Tibial artery (tissue), 4 donors: Measurements from ENCODE around the gene SLC2A11.
A peak's percentile ranks its signal among the peaks of the same experiment; 100 is the strongest.
"Not testable (repeated sequence)": the region's sequence is repeated elsewhere in the genome, so short reads cannot be mapped to it uniquely, and the experiment has no call there.

ENCODE experiments used
- DNase-seq, 2 donors: peaks; one replicate each; pipeline ENCODE4 v3.0.0-alpha.2; 2019
- H3K27ac ChIP-seq, 2 donors: fragments of 200-600 bp; sonication (generic) in 1 of 2; 1 replicate in 1 of 2; 2 replicates in 1 of 2; pipeline ENCODE4 v1.5.1; 2018 to 2019; ENCODE audit warnings: mild to moderate bottlenecking in 1 of 2
- H3K27me3 ChIP-seq, 2 donors: fragments of 200-600 bp; sonication (generic) in 1 of 2; one replicate each; pipeline versions ENCODE4 v1.5.1 to v1.6.0; 2016 to 2019
- H3K36me3 ChIP-seq, 3 donors: fragments of 200-600 bp; sonication (generic) in 2 of 3; one replicate each; pipeline ENCODE4 v1.5.1; 2016 to 2019; ENCODE audit warnings: mild to moderate bottlenecking in 2 of 3
- H3K4me1 ChIP-seq, 4 donors: fragments of 200-600 bp; sonication (generic) in 2 of 4; 1 replicate in 3 of 4; 2 replicates in 1 of 4; pipeline ENCODE4 v1.5.1; 2016 to 2019
- H3K4me3 ChIP-seq, 2 donors: fragments of 200-600 bp; sonication (generic) in 1 of 2; 1 replicate in 1 of 2; 2 replicates in 1 of 2; pipeline ENCODE4 v1.5.1; 2018 to 2019; ENCODE audit warnings: mild to moderate bottlenecking in 2 of 2
- H3K9me3 ChIP-seq, 3 donors: fragments of 200-600 bp; sonication (generic) in 1 of 3; one replicate each; pipeline ENCODE4 v1.5.1; 2016 to 2019
- CTCF ChIP-seq, 2 experiments: fragments of 200-600 bp in 1 of 2; fragments of 450-650 bp in 1 of 2; IDR thresholded peaks; one replicate each; pipeline ENCODE4 v1.5.1; 2017 to 2019; ENCODE audit warnings: antibody characterized with exemption in 2 of 2, mild to moderate bottlenecking in 1 of 2, moderate library complexity in 1 of 2
- intact Hi-C: fragments of 100-400 bp; cut with DNase I; formaldehyde crosslinking; loops from one replicate; pipeline ENCODE4 v1.15.0; 2023; ENCODE audit warnings: low total_unique reads

SLC2A11 gene

GRCh38 chr22:23849009-23850006 is 8.4 kb upstream of the SLC2A11 start:
- Histone ChIP-seq H3K27ac (no peak overlapping the region), H3K27me3 (peaks cover 0 to 5% of the 10 kb centered on the region in 2 donors), H3K4me1 (peaks cover 0 to 26% (median 11%) of the 10 kb centered on the region in 4 donors), H3K36me3 (no peaks in the 10 kb centered on the region), H3K4me3 (no peak overlapping the region), H3K9me3 (no peaks in the 10 kb centered on the region)
- peak; percentile 93 to 96 for TF ChIP-seq CTCF (IDR thresholded peaks at IDR 0.05)
- intact Hi-C loops = loop anchor here (5.0 kb wide), 3 partner anchors 82 to 307 kb away; partner anchors contain the start of gene CHCHD10
- DNase-seq = peak; percentile 71 to 90

- DNase-seq = no peak
- Histone ChIP-seq H3K27me3 (peaks cover 0 to 5% of the 10 kb centered on the region in 2 donors), H3K4me3 (no peak overlapping the region), H3K4me1 (peaks cover 0 to 26% (median 8%) of the 10 kb centered on the region in 4 donors), H3K36me3 (no peaks in the 10 kb centered on the region), H3K27ac (no peak overlapping the region), H3K9me3 (no peaks in the 10 kb centered on the region)
- intact Hi-C loops = no loop called here
- TF ChIP-seq CTCF (IDR thresholded peaks at IDR 0.05) = no peak
Observed at GRCh38 chr22:23850136-23850611, 7.5 kb upstream of the SLC2A11 start.

GRCh38 chr22:23856721-23857605 is 712 bp upstream of the SLC2A11 start:
- Histone ChIP-seq H3K4me3 (peak overlapping the region; percentile 58 to 73), H3K27ac (peak overlapping the region; percentile 91 to 95), H3K4me1 (peaks cover 0 to 17% (median 11%) of the 10 kb centered on the region in 4 donors), H3K36me3 (no peaks in the 10 kb centered on the region), H3K9me3 (no peaks in the 10 kb centered on the region), H3K27me3 (no peaks in the 10 kb centered on the region)
- TF ChIP-seq CTCF (IDR thresholded peaks at IDR 0.05) = peak in 1 of 2 experiments; percentile 13
- no peak for DNase-seq
- intact Hi-C loops = no loop called here

- H3K9me3 ChIP-seq = no peaks in the 10 kb centered on the region
- DNase-seq = no peak
- peaks cover 0 to 12% (median 0%) of the 10 kb centered on the region in 3 donors for H3K36me3 ChIP-seq
- H3K4me3 ChIP-seq = peak overlapping the region; percentile 58 to 73
- H3K27me3 ChIP-seq = no peaks in the 10 kb centered on the region
- intact Hi-C loops = no loop called here
- H3K27ac ChIP-seq = peak overlapping the region; percentile 91 to 95
- H3K4me1 ChIP-seq = peaks cover 0 to 17% (median 11%) of the 10 kb centered on the region in 4 donors
- TF ChIP-seq CTCF (IDR thresholded peaks at IDR 0.05) = no peak
Observed at GRCh38 chr22:23858484-23858815, 775 bp downstream of the SLC2A11 start.

- no peak overlapping the region for H3K4me3 ChIP-seq
- intact Hi-C loops = no loop called here
- no peak for TF ChIP-seq CTCF (IDR thresholded peaks at IDR 0.05)
- H3K9me3 ChIP-seq = no peaks in the 10 kb centered on the region
- H3K27ac ChIP-seq = no peak overlapping the region
- no peak for DNase-seq
- H3K36me3 ChIP-seq = peaks cover 0 to 18% (median 0%) of the 10 kb centered on the region in 3 donors
- H3K27me3 ChIP-seq = no peaks in the 10 kb centered on the region
- peaks cover 0 to 17% (median 11%) of the 10 kb centered on the region in 4 donors for H3K4me1 ChIP-seq
Observed at GRCh38 chr22:23859201-23859600, 1.5 kb downstream of the SLC2A11 start.

GRCh38 chr22:23860187-23860586 is 2.5 kb downstream of the SLC2A11 start:
- H3K4me3 ChIP-seq, intact Hi-C loops, H3K27me3 ChIP-seq, DNase-seq, H3K27ac ChIP-seq, H3K9me3 ChIP-seq: not testable (repeated sequence)
- peaks cover 0 to 17% (median 11%) of the 10 kb centered on the region in 4 donors for H3K4me1 ChIP-seq
- peaks cover 0 to 18% (median 0%) of the 10 kb centered on the region in 3 donors for H3K36me3 ChIP-seq
